HEK293 (cell line): ENCODE data around the gene SLC8A1.

Experiments used
- CTCF ChIA-PET: fragments of 350-600 bp; formaldehyde crosslinking; extraction: SDS; loops from one replicate; lab custom pipeline; 2021; ENCODE audit warnings: antibody characterized with exemption; lab: Yijun Ruan, JAX
- POLR2A ChIA-PET: fragments of 300-600 bp; formaldehyde crosslinking; extraction: SDS; loops from one replicate; lab custom pipeline; 2020; ENCODE audit warnings: antibody characterized with exemption, inconsistent platforms; lab: Yijun Ruan, JAX
- H3K27ac ChIP-seq: fragments of 200-500 bp; sonication (Bioruptor generic); 2 replicates; pipeline ENCODE4 v1.5.1; 2014; ENCODE audit warnings: low read depth, low read length, control low read depth, inconsistent platforms; ENCODE audit errors: extremely low read depth
- H3K36me3 ChIP-seq, 2 experiments: fragments of 200-500 bp in 1 of 2; sonication (Bioruptor generic) in 1 of 2; 1 replicate in 1 of 2; 2 replicates in 1 of 2; pipeline ENCODE4 v1.5.1; 2014 to 2017; ENCODE audit warnings: inconsistent platforms in 2 of 2, low read length in 2 of 2; ENCODE audit not compliant: control insufficient read depth in 2 of 2, insufficient read depth in 1 of 2
- H3K4me1 ChIP-seq: fragments of 200-500 bp; sonication (Bioruptor generic); 2 replicates; pipeline ENCODE4 v1.5.1; 2014; ENCODE audit warnings: mild to moderate bottlenecking, low read length, inconsistent platforms; ENCODE audit not compliant: control insufficient read depth, insufficient read depth
- H3K4me3 ChIP-seq: 2 replicates; pipeline ENCODE4 v1.5.1; 2011; ENCODE audit warnings: low read depth, mild to moderate bottlenecking, control low read depth, low read length, moderate library complexity
- H3K9me3 ChIP-seq: fragments of 200-500 bp; sonication (Bioruptor generic); 2 replicates; pipeline ENCODE4 v1.5.1; 2014; ENCODE audit warnings: low read depth, low read length, inconsistent platforms; ENCODE audit not compliant: control insufficient read depth, insufficient read depth
- HIC1 ChIP-seq: fragments of 450-650 bp; formaldehyde crosslinking; IDR thresholded peaks from 2 replicates; pipeline ENCODE4 v1.5.1; 2016; ENCODE audit warnings: missing biosample characterization, missing genetic modification characterization
- KLF17 ChIP-seq: fragments of 450-650 bp; formaldehyde crosslinking; IDR thresholded peaks from 2 replicates; pipeline ENCODE4 v1.5.1; 2016; ENCODE audit warnings: missing biosample characterization, missing genetic modification characterization
- PBX3 ChIP-seq: sonication (generic); formaldehyde crosslinking; IDR thresholded peaks from 2 replicates; pipeline ENCODE4 v1.8.1; 2022; ENCODE audit warnings: mild to moderate bottlenecking, moderate library complexity, missing genetic modification reagents
- RBAK ChIP-seq: fragments of 450-650 bp; formaldehyde crosslinking; IDR thresholded peaks from 2 replicates; pipeline ENCODE4 v1.5.1; 2016; ENCODE audit warnings: missing biosample characterization, missing genetic modification characterization
- SETDB1 ChIP-seq: IDR thresholded peaks from one replicate; pipeline ENCODE4 v1.6.1; 2017; ENCODE audit warnings: mild to moderate bottlenecking, low read length, moderate library complexity, mixed read lengths; ENCODE audit not compliant: insufficient read length
- TRIM28 ChIP-seq: IDR thresholded peaks from 2 replicates; pipeline ENCODE4 v1.6.1; 2011; ENCODE audit warnings: low read length, control low read depth, borderline replicate concordance
- ZBTB17 ChIP-seq: fragments of 450-650 bp; formaldehyde crosslinking; IDR thresholded peaks from 2 replicates; pipeline ENCODE4 v1.5.1; 2016; ENCODE audit warnings: missing biosample characterization, missing genetic modification characterization
- ZBTB20 ChIP-seq: fragments of 450-650 bp; formaldehyde crosslinking; IDR thresholded peaks from 2 replicates; pipeline ENCODE4 v1.5.1; 2016; ENCODE audit warnings: missing biosample characterization, missing genetic modification characterization
- ZBTB44 ChIP-seq: fragments of 450-650 bp; IDR thresholded peaks from 2 replicates; pipeline ENCODE4 v1.5.1; 2018; ENCODE audit warnings: missing biosample characterization, mild to moderate bottlenecking, missing genetic modification characterization
- ZNF112 ChIP-seq: fragments of 450-650 bp; formaldehyde crosslinking; IDR thresholded peaks from 2 replicates; pipeline ENCODE4 v1.5.0; 2017; ENCODE audit warnings: missing biosample characterization, missing genetic modification characterization
- ZNF169 ChIP-seq: fragments of 450-650 bp; formaldehyde crosslinking; IDR thresholded peaks from 2 replicates; pipeline ENCODE4 v1.5.1; 2016; ENCODE audit warnings: missing biosample characterization, missing genetic modification characterization
- ZNF248 ChIP-seq: fragments of 450-650 bp; formaldehyde crosslinking; IDR thresholded peaks from 2 replicates; pipeline ENCODE4 v1.5.1; 2017; ENCODE audit warnings: missing biosample characterization, missing genetic modification characterization
- ZNF26 ChIP-seq: fragments of 450-650 bp; formaldehyde crosslinking; IDR thresholded peaks from 2 replicates; pipeline ENCODE4 v1.5.1; 2016; ENCODE audit warnings: missing biosample characterization, missing genetic modification characterization
- ZNF266 ChIP-seq: fragments of 450-650 bp; formaldehyde crosslinking; IDR thresholded peaks from 2 replicates; pipeline ENCODE4 v1.5.1; 2016; ENCODE audit warnings: missing biosample characterization, missing genetic modification characterization, low read depth
- ZNF280D ChIP-seq: fragments of 450-650 bp; formaldehyde crosslinking; IDR thresholded peaks from 2 replicates; pipeline ENCODE4 v1.5.1; 2016; ENCODE audit warnings: missing biosample characterization, missing genetic modification characterization
- ZNF311 ChIP-seq: fragments of 450-650 bp; formaldehyde crosslinking; IDR thresholded peaks from 2 replicates; pipeline ENCODE4 v1.5.1; 2017; ENCODE audit warnings: missing biosample characterization, missing genetic modification characterization, borderline replicate concordance
- ZNF398 ChIP-seq: fragments of 450-650 bp; formaldehyde crosslinking; IDR thresholded peaks from 2 replicates; pipeline ENCODE4 v1.5.1; 2017; ENCODE audit warnings: missing biosample characterization, missing genetic modification characterization
- ZNF433 ChIP-seq: fragments of 450-650 bp; formaldehyde crosslinking; IDR thresholded peaks from 2 replicates; pipeline ENCODE4 v1.5.1; 2016; ENCODE audit warnings: missing biosample characterization, missing genetic modification characterization, low read depth
- ZNF501 ChIP-seq: fragments of 450-650 bp; formaldehyde crosslinking; IDR thresholded peaks from 2 replicates; pipeline ENCODE4 v1.5.1; 2016; ENCODE audit warnings: missing biosample characterization, missing genetic modification characterization
- ZNF660 ChIP-seq: fragments of 450-650 bp; IDR thresholded peaks from 2 replicates; pipeline ENCODE4 v1.5.1; 2018; ENCODE audit warnings: missing biosample characterization, mild to moderate bottlenecking, missing genetic modification characterization
- ZNF701 ChIP-seq: fragments of 450-650 bp; formaldehyde crosslinking; IDR thresholded peaks from 2 replicates; pipeline ENCODE4 v1.5.1; 2016; ENCODE audit warnings: missing biosample characterization, missing genetic modification characterization
- ZNF768 ChIP-seq: fragments of 450-650 bp; formaldehyde crosslinking; IDR thresholded peaks from 2 replicates; pipeline ENCODE4 v1.5.1; 2018; ENCODE audit warnings: missing biosample characterization, mild to moderate bottlenecking, missing genetic modification characterization
- ZNF792 ChIP-seq: fragments of 450-650 bp; formaldehyde crosslinking; IDR thresholded peaks from 2 replicates; pipeline ENCODE4 v1.5.1; 2016; ENCODE audit warnings: missing biosample characterization, missing genetic modification characterization
- ZSCAN30 ChIP-seq: fragments of 450-650 bp; IDR thresholded peaks from 2 replicates; pipeline ENCODE4 v1.5.1; 2018; ENCODE audit warnings: missing biosample characterization, mild to moderate bottlenecking, missing genetic modification characterization, moderate library complexity

Gene SLC8A1

GRCh38 chr2:40225670-40226210, 226.2 kb downstream of the SLC8A1 start:
- ChIA-PET CTCF (no interaction called here), POLR2A (no interaction called here)
- H3K27ac ChIP-seq, result no peak overlapping the region
- no peaks in the 10 kb centered on the region for H3K4me1 ChIP-seq
- H3K9me3 ChIP-seq, result no peaks in the 10 kb centered on the region
- TF ChIP-seq ZBTB20 (no peak), ZNF398 (tag by site-specific recombination) (no peak), ZBTB17 (tag by site-specific recombination) (no peak), ZNF701 (tag by site-specific recombination) (no peak), ZBTB44 (tag by site-specific recombination) (no peak), ZNF660 (no peak), ZNF792 (tag by site-specific recombination) (no peak), ZNF280D (tag by site-specific recombination) (no peak), HIC1 (tag by site-specific recombination) (no peak), TRIM28 (no peak), ZNF266 (tag by site-specific recombination) (no peak), PBX3 (CRISPR knock-in tag) (no peak), ZNF768 (no peak), ZNF248 (tag by site-specific recombination) (no peak), RBAK (no peak), ZNF433 (tag by site-specific recombination) (no peak)
- TF ChIP-seq, all 188 proteins: peak for 0
- H3K4me3 ChIP-seq, result no peak overlapping the region
- no peaks in the 10 kb centered on the region for H3K36me3 ChIP-seq

GRCh38 chr2:40224318-40224717, 227.6 kb downstream of the SLC8A1 start:
- Histone ChIP-seq H3K36me3 (no peaks in the 10 kb centered on the region), H3K4me3 (no peak overlapping the region), H3K9me3 (no peaks in the 10 kb centered on the region), H3K4me1 (no peaks in the 10 kb centered on the region), H3K27ac (no peak overlapping the region)
- POLR2A ChIA-PET, result no interaction called here
- CTCF ChIA-PET, result no interaction called here
- TF ChIP-seq ZNF501 (tag by site-specific recombination), result no peak
- TF ChIP-seq ZNF311, result no peak
- no peak for TF ChIP-seq KLF17 (tag by site-specific recombination)
- TF ChIP-seq ZNF112 (tag by site-specific recombination), result no peak
- TF ChIP-seq ZNF169 (tag by site-specific recombination), result no peak
- TF ChIP-seq ZNF26, result no peak
- TF ChIP-seq SETDB1, result no peak
- TF ChIP-seq ZSCAN30 (tag by site-specific recombination), result no peak
- TF ChIP-seq ZBTB20, result no peak
